AG09319 (cell line): ENCODE results near the gene CCDC93.
"Not testable (repeated sequence)": the region's sequence is repeated elsewhere in the genome, so short reads cannot be mapped to it uniquely, and the experiment has no call there.

Experiments used
- DNase-seq: peaks from one replicate; pipeline ENCODE4 v3.0.0-alpha.2; 2010; ENCODE audit warnings: low read depth; ENCODE audit errors: extremely low read depth
- TF ChIP-seq, protein P1 (sequence below): IDR thresholded peaks from 2 replicates; pipeline ENCODE4 v1.5.1; 2011; ENCODE audit warnings: low read depth, mild to moderate bottlenecking, inconsistent platforms, low read length, moderate library complexity

The CCDC93 gene

DNA sequence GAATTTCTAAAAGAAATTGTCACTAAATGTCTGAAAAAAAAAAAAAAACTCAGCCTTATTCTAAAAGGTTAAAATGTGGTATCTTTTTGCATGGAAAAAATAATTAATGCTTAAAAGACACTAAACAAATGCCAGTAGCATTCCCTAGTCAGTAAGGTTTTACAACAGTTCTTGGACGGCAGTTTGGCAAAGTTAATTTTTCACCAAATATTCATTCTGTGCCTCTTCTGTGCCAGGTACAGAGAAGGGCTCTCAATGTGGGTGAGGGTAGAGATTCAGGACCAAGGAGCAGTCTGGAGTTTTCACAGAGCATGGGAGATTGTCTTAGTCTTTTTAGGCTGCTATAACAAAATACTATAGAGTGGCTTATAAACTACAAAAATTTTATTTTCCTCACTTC lies 6.0 kb upstream of the CCDC93 start:
- TF ChIP-seq, protein P1, sequence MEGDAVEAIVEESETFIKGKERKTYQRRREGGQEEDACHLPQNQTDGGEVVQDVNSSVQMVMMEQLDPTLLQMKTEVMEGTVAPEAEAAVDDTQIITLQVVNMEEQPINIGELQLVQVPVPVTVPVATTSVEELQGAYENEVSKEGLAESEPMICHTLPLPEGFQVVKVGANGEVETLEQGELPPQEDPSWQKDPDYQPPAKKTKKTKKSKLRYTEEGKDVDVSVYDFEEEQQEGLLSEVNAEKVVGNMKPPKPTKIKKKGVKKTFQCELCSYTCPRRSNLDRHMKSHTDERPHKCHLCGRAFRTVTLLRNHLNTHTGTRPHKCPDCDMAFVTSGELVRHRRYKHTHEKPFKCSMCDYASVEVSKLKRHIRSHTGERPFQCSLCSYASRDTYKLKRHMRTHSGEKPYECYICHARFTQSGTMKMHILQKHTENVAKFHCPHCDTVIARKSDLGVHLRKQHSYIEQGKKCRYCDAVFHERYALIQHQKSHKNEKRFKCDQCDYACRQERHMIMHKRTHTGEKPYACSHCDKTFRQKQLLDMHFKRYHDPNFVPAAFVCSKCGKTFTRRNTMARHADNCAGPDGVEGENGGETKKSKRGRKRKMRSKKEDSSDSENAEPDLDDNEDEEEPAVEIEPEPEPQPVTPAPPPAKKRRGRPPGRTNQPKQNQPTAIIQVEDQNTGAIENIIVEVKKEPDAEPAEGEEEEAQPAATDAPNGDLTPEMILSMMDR: no peak
- no peak for DNase-seq

DNA sequence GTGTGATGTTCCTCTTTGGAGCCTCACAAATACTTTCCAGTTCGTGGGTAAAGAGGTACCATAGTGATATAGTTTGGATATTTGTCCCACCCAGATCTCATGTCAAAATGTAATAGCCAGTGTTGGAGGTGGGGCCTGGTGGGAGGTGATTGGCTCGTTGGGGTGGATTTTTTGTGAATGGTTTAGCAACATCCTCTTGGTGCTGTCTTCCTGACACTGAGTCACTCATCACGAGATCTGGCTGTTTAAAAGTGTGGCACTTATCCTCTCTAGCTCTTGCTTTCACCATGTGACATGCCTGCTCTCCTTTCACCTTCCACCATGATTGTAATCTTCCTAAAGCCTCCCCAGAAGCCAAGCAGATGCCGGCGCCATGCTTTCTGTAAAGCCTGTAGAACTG lies 3.0 kb upstream of the CCDC93 start:
- no peak for DNase-seq
- TF ChIP-seq, protein P1: no peak

DNA sequence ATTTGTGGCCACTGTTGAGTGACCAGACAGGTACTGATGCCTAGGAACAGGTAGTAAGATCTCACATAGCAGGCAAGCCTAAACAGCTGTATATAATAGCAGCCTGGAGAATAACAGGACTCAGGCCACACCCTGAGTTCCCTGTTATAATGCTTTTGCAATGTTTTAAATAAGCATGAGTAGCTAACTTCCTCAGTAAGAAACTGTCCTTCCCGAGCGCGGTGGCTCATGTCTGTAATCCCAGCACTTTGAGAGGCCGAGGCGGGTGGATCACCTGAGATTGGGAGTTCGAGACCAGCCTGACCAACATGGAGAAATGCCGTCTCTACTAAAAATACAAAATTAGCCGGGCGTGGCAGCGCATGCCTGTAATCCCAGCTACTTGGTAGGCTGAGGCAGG lies 1.9 kb upstream of the CCDC93 start:
- not testable (repeated sequence) for DNase-seq

DNA sequence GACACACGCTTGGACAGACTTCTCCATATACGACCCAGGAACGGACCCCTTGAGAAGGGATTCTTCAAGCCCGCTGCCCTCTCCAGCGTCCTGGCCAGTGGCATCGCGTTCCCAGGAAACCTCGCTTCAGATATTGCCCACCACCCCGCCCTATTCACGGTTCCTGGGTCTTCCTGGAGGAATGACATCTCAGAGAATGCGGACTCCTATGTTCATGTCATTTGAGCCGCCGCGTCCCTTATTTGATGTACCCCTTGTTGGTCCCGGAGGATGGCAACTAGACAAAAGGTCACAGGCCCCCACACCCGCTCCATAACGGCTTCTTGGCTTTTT lies 588 bp upstream of the CCDC93 start:
- TF ChIP-seq, protein P1: no peak
- DNase-seq: no peak

DNA sequence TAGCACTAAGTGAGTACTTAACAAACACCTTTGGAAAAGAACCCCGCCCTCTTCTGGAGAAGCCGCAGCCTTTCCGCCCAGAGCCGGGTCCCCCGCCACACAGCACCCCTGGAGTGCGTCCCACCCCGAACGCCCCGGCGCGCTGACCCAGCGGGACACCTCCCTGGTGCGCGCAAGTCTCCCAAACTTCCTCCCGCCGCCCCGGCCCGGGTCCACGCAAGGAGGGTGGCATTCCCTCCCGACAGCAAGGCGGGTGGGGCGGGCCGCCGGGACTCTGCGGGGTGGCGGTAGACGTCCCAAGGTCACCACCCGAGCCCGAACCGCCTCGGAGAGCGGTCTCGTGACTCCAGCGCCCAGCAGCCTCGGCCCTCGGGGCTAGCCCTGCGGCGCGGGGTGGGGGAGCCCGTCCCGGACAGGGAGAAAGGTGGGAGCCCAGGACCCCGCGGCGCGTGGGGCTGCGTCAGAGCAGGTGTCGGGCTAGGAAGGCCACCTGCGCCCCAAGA lies 598 bp downstream of the CCDC93 start:
- TF ChIP-seq, protein P1: no peak; the same call in none of the 2 replicates
- no peak for DNase-seq

DNA sequence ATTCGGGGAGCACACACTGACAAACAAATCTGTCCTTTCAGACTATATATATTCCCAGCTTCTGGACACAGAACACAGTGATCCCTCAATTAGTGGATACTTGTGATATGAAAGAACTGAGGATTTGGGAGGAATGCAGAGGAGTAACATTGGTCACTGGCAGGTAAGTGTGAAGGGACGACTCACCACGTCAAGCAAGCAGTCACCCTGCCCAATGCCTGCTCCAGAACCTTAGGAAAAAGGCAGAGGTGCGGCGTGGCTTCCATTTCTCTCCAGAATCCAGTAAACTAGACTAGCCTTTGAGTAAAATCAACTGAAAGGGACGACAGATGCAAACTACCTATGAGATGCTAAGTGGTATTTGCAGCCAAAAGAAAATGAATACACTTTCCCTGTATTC lies 1.1 kb downstream of the CCDC93 start:
- DNase-seq: no peak

DNA sequence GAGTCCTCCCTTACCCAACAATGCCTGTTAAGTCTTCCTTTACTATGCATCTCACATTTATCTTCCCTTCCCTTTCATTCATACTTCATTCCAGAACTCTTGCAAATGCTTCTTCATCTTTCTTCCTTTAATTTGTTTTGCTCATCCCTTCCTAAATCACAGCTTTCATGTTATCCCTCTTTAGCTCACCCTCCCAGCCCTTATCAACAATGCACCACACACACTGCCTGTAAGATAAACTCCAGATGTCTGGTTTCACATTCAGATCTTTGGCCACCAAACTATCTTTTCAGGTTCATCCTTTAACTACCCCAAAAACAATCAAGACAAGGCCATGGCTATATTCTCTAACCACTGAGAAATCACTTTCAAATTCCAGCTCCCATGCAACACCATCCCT lies 3.4 kb downstream of the CCDC93 start:
- TF ChIP-seq, protein P1: no peak
- DNase-seq: no peak

More for the DNA sequence above, 1.1 kb downstream of the CCDC93 start:
- TF ChIP-seq, protein P1: no peak

DNA sequence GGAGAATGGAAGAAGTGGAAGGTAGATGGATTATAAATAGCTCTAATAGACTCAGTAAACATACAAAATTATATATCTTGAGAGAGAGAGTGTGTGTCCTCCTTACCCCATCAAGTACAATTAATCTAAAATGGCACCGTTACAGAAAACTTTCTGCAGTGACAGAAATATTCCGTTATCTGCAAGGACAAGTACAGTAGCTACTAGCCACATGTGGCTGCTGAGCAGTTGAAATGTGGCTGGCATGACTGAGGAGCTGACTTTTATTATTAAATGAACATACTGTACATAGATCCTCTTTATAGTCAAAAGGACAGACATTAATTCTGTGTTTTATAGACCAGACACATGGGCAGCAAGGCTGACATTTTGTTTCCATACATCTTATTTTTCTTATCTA lies 7.0 kb downstream of the CCDC93 start:
- no peak for DNase-seq
- TF ChIP-seq, protein P1: no peak
